A549 (cell line): ENCODE measurements around the gene LMF1.

Source experiments
- CTCF ChIP-seq: fragments of >200 bp; sonication (Bioruptor Twin); formaldehyde crosslinking; IDR thresholded peaks from 3 replicates; pipeline ENCODE4 v1.5.1; 2016
- MAX ChIP-seq: IDR thresholded peaks from 2 replicates; pipeline ENCODE4 v1.6.1; 2012
- POLR2A ChIP-seq: IDR thresholded peaks from 2 replicates; pipeline ENCODE4 v1.6.1; 2012; ENCODE audit warnings: mild to moderate bottlenecking, low read length
- RFX5 ChIP-seq: fragments of 450-650 bp; IDR thresholded peaks from 2 replicates; pipeline ENCODE4 v1.7.1; 2014; ENCODE audit warnings: antibody characterized with exemption, mild to moderate bottlenecking, moderate library complexity
- TF ChIP-seq, protein P1 (sequence below): fragments of 200-600 bp; sonication (generic); IDR thresholded peaks from 2 replicates; pipeline ENCODE4 v1.6.1; 2016; ENCODE audit warnings: antibody characterized with exemption, mild to moderate bottlenecking, moderate library complexity

GRCh38 chr16:884232-884631 lies 86.6 kb downstream of the LMF1 start:
- TF ChIP-seq POLR2A (no peak), RFX5 (no peak), MAX (no peak), CTCF (no peak)
- TF ChIP-seq, protein P1, sequence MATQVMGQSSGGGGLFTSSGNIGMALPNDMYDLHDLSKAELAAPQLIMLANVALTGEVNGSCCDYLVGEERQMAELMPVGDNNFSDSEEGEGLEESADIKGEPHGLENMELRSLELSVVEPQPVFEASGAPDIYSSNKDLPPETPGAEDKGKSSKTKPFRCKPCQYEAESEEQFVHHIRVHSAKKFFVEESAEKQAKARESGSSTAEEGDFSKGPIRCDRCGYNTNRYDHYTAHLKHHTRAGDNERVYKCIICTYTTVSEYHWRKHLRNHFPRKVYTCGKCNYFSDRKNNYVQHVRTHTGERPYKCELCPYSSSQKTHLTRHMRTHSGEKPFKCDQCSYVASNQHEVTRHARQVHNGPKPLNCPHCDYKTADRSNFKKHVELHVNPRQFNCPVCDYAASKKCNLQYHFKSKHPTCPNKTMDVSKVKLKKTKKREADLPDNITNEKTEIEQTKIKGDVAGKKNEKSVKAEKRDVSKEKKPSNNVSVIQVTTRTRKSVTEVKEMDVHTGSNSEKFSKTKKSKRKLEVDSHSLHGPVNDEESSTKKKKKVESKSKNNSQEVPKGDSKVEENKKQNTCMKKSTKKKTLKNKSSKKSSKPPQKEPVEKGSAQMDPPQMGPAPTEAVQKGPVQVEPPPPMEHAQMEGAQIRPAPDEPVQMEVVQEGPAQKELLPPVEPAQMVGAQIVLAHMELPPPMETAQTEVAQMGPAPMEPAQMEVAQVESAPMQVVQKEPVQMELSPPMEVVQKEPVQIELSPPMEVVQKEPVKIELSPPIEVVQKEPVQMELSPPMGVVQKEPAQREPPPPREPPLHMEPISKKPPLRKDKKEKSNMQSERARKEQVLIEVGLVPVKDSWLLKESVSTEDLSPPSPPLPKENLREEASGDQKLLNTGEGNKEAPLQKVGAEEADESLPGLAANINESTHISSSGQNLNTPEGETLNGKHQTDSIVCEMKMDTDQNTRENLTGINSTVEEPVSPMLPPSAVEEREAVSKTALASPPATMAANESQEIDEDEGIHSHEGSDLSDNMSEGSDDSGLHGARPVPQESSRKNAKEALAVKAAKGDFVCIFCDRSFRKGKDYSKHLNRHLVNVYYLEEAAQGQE, result no peak
